Measurements from ENCODE around the gene ACTN4. TPM values are rescaled to one million over a fixed set of nuclear protein-coding genes. Genes with fewer than 3 reads are reported as not detected.

Gene ACTN4
- total and polyA plus RNA-seq, 2 donors (not counting 3 experiments of a cell fraction or from before 2014, with no cell fraction given) = 313 to 748 TPM

DNA sequence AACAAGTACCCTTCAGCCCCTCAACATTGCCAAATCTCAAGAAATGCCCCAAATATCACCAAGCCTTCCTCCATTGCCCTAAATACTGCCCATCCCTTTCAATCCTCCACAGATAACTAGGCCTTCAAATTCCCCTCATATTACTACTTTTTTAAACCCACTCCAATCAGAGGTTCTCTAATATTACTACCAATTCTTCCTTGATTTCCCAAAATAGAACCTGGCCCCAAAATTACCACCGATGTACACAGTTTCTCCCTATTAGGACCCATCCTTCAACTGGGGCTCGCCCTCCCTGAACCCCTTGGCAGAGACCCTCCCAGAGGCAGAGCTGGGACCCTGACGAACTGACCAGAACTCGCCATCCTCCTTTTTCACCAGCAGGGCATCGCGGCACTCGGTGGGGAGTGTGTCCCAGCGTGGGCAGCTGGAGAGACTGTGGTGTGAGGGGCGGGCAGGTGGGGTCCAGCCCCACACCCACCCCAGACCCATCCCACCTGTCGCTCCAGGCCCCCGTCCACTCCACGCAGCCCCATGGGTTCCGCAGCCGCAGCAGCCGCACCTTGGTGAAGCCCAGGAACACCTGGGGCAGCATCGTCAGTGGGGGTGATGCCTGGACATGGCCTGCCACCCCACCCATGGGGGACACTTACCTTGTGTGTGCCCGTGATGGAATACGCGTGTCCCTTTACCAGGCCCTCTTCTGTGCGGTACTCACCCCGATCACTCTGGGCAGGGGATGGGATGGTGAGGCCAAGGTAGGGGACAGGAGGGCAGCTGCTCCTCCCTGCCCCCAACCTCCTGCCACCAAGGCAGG lies 90.7 kb downstream of the ACTN4 start:
- ChIA-PET POLR2A (no interaction called here), CTCF (interaction anchor here (0.7 to 1.9 kb wide), 3 partner anchors 31 to 192 kb away, joined by 3 to 6 read pairs (median 3); partner anchors contain the start of genes ECH1, MRPS12 and SARS2)
- Histone ChIP-seq H2AFZ (ENCODE audit: low read depth, low read length) (no peak overlapping the region), H3K9ac (replicated peaks; ENCODE audit: extremely low read depth, insufficient read depth, low read length) (no peak overlapping the region), H3K4me1 (ENCODE audit: control insufficient read depth, extremely low read depth, insufficient read depth, low read length) (peaks cover 17% of the 10 kb centered on the region), H3K79me2 (ENCODE audit: control insufficient read depth, insufficient read depth, low read length) (no peaks in the 10 kb centered on the region), H3K4me2 (ENCODE audit: insufficient read depth, low read length) (no peak overlapping the region), H4K20me1 (replicated peaks; ENCODE audit: control insufficient read depth, extremely low read depth, insufficient read depth, low read length) (no peaks in the 10 kb centered on the region), H3K9me3 (replicated peaks; ENCODE audit: control insufficient read depth, insufficient read depth, low read length) (no peaks in the 10 kb centered on the region), H3K27ac (ENCODE audit: insufficient read depth, low read depth, low read length) (no peak overlapping the region), H3K27me3 (ENCODE audit: control insufficient read depth in 2 of 2, insufficient read depth in 2 of 2, low read length in 2 of 2) (no peaks in the 10 kb centered on the region), H3K9me1 (replicated peaks; ENCODE audit: control insufficient read depth, extremely low read depth, insufficient read depth, low read length) (no peaks in the 10 kb centered on the region), H3K36me3 (ENCODE audit: control insufficient read depth in 2 of 2, extremely low read depth in 1 of 2, insufficient read depth in 2 of 2, low read length in 2 of 2) (no peaks in the 10 kb centered on the region), H3K4me3 (replicated peaks in 1 of 3; ENCODE audit: insufficient read depth in 1 of 3, low read depth in 1 of 3, low read length in 3 of 3) (no peak overlapping the region)
- TF ChIP-seq, protein P1, sequence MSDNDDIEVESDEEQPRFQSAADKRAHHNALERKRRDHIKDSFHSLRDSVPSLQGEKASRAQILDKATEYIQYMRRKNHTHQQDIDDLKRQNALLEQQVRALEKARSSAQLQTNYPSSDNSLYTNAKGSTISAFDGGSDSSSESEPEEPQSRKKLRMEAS (IDR thresholded peaks at IDR 0.05; ENCODE audit: insufficient read depth, insufficient read length) = no peak
- no peak for TF ChIP-seq POLR2A (IDR thresholded peaks at IDR 0.05; ENCODE audit: low read depth, low read length)
- BruUV-seq (replicated peaks) = no TSS peak
- DNase-seq (ENCODE audit: low read depth, low spot score) = no peak
- dilution Hi-C loops (cut with MboI; ENCODE audit: extremely low pct_ligation_motif_present, low sequenced_read_pairs) = no loop called here
- FAIRE-seq = no peak
- intact Hi-C loops (cut with micrococcal nuclease) = loop anchor here (5.0 kb wide), 1 partner anchor 94 kb away; the partner anchor contains the start of gene ECH1

GRCh38 chr19:38739440-38740256 lies 92.2 kb downstream of the ACTN4 start:
- POLR2A ChIA-PET = no interaction called here
- peaks cover 4% of the 10 kb centered on the region for H3K4me1 ChIP-seq (ENCODE audit: control insufficient read depth, extremely low read depth, insufficient read depth, low read length)
- dilution Hi-C loops (cut with MboI; ENCODE audit: extremely low pct_ligation_motif_present, low sequenced_read_pairs) (no loop called here), intact Hi-C loops (cut with micrococcal nuclease) (loop anchor here (5.0 kb wide), 1 partner anchor 93 kb away; the partner anchor contains the start of gene ECH1)
- H3K4me3 ChIP-seq (replicated peaks in 1 of 3; ENCODE audit: insufficient read depth in 1 of 3, low read depth in 1 of 3, low read length in 3 of 3) = no peak overlapping the region
- no peaks in the 10 kb centered on the region for H3K27me3 ChIP-seq (ENCODE audit: control insufficient read depth in 2 of 2, insufficient read depth in 2 of 2, low read length in 2 of 2)
- no peak overlapping the region for H3K27ac ChIP-seq (ENCODE audit: insufficient read depth, low read depth, low read length)
- TF ChIP-seq EZH2 (IDR thresholded peaks at IDR 0.05; ENCODE audit: borderline replicate concordance, low read depth, low read length, severe bottlenecking) (no peak), JUN (IDR thresholded peaks at IDR 0.05; ENCODE audit: borderline replicate concordance, insufficient read depth, insufficient read length, low read depth) (no peak), POLR2AphosphoS5 (IDR thresholded peaks at IDR 0.05; ENCODE audit: insufficient read depth, low read depth, low read length) (no peak), POLR2A (IDR thresholded peaks at IDR 0.05; ENCODE audit: low read depth, low read length) (no peak), GATA2 (IDR thresholded peaks at IDR 0.05; ENCODE audit: insufficient read depth, insufficient read length, low read depth, low read length) (no peak), MYC (IDR thresholded peaks at IDR 0.05; ENCODE audit: low read depth, low read length) (no peak), FOS (IDR thresholded peaks at IDR 0.05; ENCODE audit: borderline replicate concordance, insufficient read depth, low read length) (no peak)
- TF ChIP-seq, protein P1 (IDR thresholded peaks at IDR 0.05; ENCODE audit: insufficient read depth, insufficient read length) = no peak
- TF ChIP-seq, protein P2, sequence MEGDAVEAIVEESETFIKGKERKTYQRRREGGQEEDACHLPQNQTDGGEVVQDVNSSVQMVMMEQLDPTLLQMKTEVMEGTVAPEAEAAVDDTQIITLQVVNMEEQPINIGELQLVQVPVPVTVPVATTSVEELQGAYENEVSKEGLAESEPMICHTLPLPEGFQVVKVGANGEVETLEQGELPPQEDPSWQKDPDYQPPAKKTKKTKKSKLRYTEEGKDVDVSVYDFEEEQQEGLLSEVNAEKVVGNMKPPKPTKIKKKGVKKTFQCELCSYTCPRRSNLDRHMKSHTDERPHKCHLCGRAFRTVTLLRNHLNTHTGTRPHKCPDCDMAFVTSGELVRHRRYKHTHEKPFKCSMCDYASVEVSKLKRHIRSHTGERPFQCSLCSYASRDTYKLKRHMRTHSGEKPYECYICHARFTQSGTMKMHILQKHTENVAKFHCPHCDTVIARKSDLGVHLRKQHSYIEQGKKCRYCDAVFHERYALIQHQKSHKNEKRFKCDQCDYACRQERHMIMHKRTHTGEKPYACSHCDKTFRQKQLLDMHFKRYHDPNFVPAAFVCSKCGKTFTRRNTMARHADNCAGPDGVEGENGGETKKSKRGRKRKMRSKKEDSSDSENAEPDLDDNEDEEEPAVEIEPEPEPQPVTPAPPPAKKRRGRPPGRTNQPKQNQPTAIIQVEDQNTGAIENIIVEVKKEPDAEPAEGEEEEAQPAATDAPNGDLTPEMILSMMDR (IDR thresholded peaks at IDR 0.05; ENCODE audit: extremely low read depth in 1 of 2, insufficient read depth in 1 of 2, low read depth in 1 of 2, low read length in 2 of 2) = no peak
- H3K9me1 ChIP-seq (replicated peaks; ENCODE audit: control insufficient read depth, extremely low read depth, insufficient read depth, low read length) = no peaks in the 10 kb centered on the region
- no peaks in the 10 kb centered on the region for H4K20me1 ChIP-seq (replicated peaks; ENCODE audit: control insufficient read depth, extremely low read depth, insufficient read depth, low read length)
- no peaks in the 10 kb centered on the region for H3K9me3 ChIP-seq (replicated peaks; ENCODE audit: control insufficient read depth, insufficient read depth, low read length)
- H2AFZ ChIP-seq (ENCODE audit: low read depth, low read length) = no peak overlapping the region
- CTCF ChIA-PET = no interaction called here
- no peak for FAIRE-seq
- no TSS peak for BruUV-seq (replicated peaks)
- DNase-seq (ENCODE audit: low read depth, low spot score) = peak; percentile 1
- H3K79me2 ChIP-seq (ENCODE audit: control insufficient read depth, insufficient read depth, low read length) = no peaks in the 10 kb centered on the region
- no peak overlapping the region for H3K4me2 ChIP-seq (ENCODE audit: insufficient read depth, low read length)
- no peaks in the 10 kb centered on the region for H3K36me3 ChIP-seq (ENCODE audit: control insufficient read depth in 2 of 2, extremely low read depth in 1 of 2, insufficient read depth in 2 of 2, low read length in 2 of 2)
- H3K9ac ChIP-seq (replicated peaks; ENCODE audit: extremely low read depth, insufficient read depth, low read length) = no peak overlapping the region
